ENCODE measurements around the gene RHBDD1. TPM values are rescaled to one million over a fixed set of nuclear protein-coding genes. Genes with fewer than 3 reads are reported as not detected.

Gene RHBDD1
- total and polyA plus RNA-seq, 2 donors (not counting 3 experiments of a cell fraction or from before 2014, with no cell fraction given) = 6.8 to 19.4 TPM

GRCh38 chr2:226875438-226876225 is 39.8 kb downstream of the RHBDD1 start:
- no peak for FAIRE-seq
- Histone ChIP-seq H3K4me2 (ENCODE audit: insufficient read depth, low read length) (no peak overlapping the region), H3K4me1 (ENCODE audit: control insufficient read depth, extremely low read depth, insufficient read depth, low read length) (no peaks in the 10 kb centered on the region), H3K79me2 (ENCODE audit: control insufficient read depth, insufficient read depth, low read length) (no peaks in the 10 kb centered on the region), H2AFZ (ENCODE audit: low read depth, low read length) (no peak overlapping the region), H3K36me3 (ENCODE audit: control insufficient read depth in 2 of 2, extremely low read depth in 1 of 2, insufficient read depth in 2 of 2, low read length in 2 of 2) (no peaks in the 10 kb centered on the region), H3K27me3 (ENCODE audit: control insufficient read depth in 2 of 2, insufficient read depth in 2 of 2, low read length in 2 of 2) (no peaks in the 10 kb centered on the region), H3K27ac (ENCODE audit: insufficient read depth, low read depth, low read length) (no peak overlapping the region), H3K9ac (replicated peaks; ENCODE audit: extremely low read depth, insufficient read depth, low read length) (no peak overlapping the region), H3K4me3 (replicated peaks in 1 of 3; ENCODE audit: insufficient read depth in 1 of 3, low read depth in 1 of 3, low read length in 3 of 3) (no peak overlapping the region), H3K9me3 (replicated peaks; ENCODE audit: control insufficient read depth, insufficient read depth, low read length) (no peaks in the 10 kb centered on the region), H4K20me1 (replicated peaks; ENCODE audit: control insufficient read depth, extremely low read depth, insufficient read depth, low read length) (no peaks in the 10 kb centered on the region), H3K9me1 (replicated peaks; ENCODE audit: control insufficient read depth, extremely low read depth, insufficient read depth, low read length) (no peaks in the 10 kb centered on the region)
- no peak for DNase-seq (ENCODE audit: low read depth, low spot score)
- dilution Hi-C loops (cut with MboI; ENCODE audit: extremely low pct_ligation_motif_present, low sequenced_read_pairs) = no loop called here
- CTCF ChIA-PET = interaction anchor here (0.8 kb wide), 1 partner anchor 1207 kb away, joined by 3 read pairs; no protein-coding TSS in a partner anchor
- BruUV-seq (replicated peaks) = no TSS peak
- POLR2A ChIA-PET = no interaction called here
- TF ChIP-seq CTCF (IDR thresholded peaks at IDR 0.05; ENCODE audit: extremely low read depth in 1 of 2, insufficient read depth in 1 of 2, low read depth in 1 of 2, low read length in 2 of 2) (no peak), MYC (IDR thresholded peaks at IDR 0.05; ENCODE audit: low read depth, low read length) (no peak), GATA2 (IDR thresholded peaks at IDR 0.05; ENCODE audit: insufficient read depth, insufficient read length, low read depth, low read length) (no peak), FOS (IDR thresholded peaks at IDR 0.05; ENCODE audit: borderline replicate concordance, insufficient read depth, low read length) (no peak), EZH2 (IDR thresholded peaks at IDR 0.05; ENCODE audit: borderline replicate concordance, low read depth, low read length, severe bottlenecking) (no peak), JUN (IDR thresholded peaks at IDR 0.05; ENCODE audit: borderline replicate concordance, insufficient read depth, insufficient read length, low read depth) (no peak), POLR2AphosphoS5 (IDR thresholded peaks at IDR 0.05; ENCODE audit: insufficient read depth, low read depth, low read length) (no peak), MAX (IDR thresholded peaks at IDR 0.05; ENCODE audit: insufficient read depth, insufficient read length) (no peak), POLR2A (IDR thresholded peaks at IDR 0.05; ENCODE audit: low read depth, low read length) (no peak)
- intact Hi-C loops (cut with micrococcal nuclease) = no loop called here
